Neural progenitor cell (in vitro differentiated cells): Measurements from ENCODE around the gene COTL1. TPM values are rescaled to one million over a fixed set of nuclear protein-coding genes. Genes with fewer than 3 reads are reported as not detected.
"Not testable (repeated sequence)": the region's sequence is repeated elsewhere in the genome, so short reads cannot be mapped to it uniquely, and the experiment has no call there.

ENCODE experiments used
- DNase-seq: peaks from one replicate; pipeline ENCODE4 v3.0.0-alpha.2; 2016; ENCODE audit warnings: low spot score
- H2AFZ ChIP-seq: fragments of 200-600 bp; sonication (generic); replicated peaks from 2 replicates; pipeline ENCODE4 v1.6.1; 2016; ENCODE audit warnings: antibody characterized with exemption
- H3F3A ChIP-seq: fragments of 200-600 bp; sonication (generic); 2 replicates; pipeline ENCODE4 v1.6.1; 2016; ENCODE audit warnings: antibody characterized with exemption, low read depth
- H3K27ac ChIP-seq: fragments of 200-600 bp; sonication (generic); 2 replicates; pipeline ENCODE4 v1.5.1; 2016; ENCODE audit warnings: mild to moderate bottlenecking
- H3K27me3 ChIP-seq: fragments of 200-600 bp; sonication (generic); 2 replicates; pipeline ENCODE4 v1.6.1; 2016; ENCODE audit warnings: mild to moderate bottlenecking, moderate library complexity
- H3K36me3 ChIP-seq: fragments of 200-600 bp; sonication (generic); 2 replicates; pipeline ENCODE4 v1.5.1; 2016
- H3K4me1 ChIP-seq: fragments of 200-600 bp; sonication (generic); 2 replicates; pipeline ENCODE4 v1.6.1; 2016; ENCODE audit warnings: mixed run types
- H3K4me2 ChIP-seq: fragments of 200-600 bp; sonication (generic); 2 replicates; pipeline ENCODE4 v1.6.1; 2016
- H3K4me3 ChIP-seq: fragments of 200-600 bp; sonication (generic); 2 replicates; pipeline ENCODE4 v1.5.1; 2016
- H3K79me2 ChIP-seq: fragments of 200-600 bp; sonication (generic); 2 replicates; pipeline ENCODE4 v1.6.1; 2016; ENCODE audit warnings: low read depth
- H3K9ac ChIP-seq: fragments of 200-600 bp; sonication (generic); 2 replicates; pipeline ENCODE4 v1.6.1; 2016
- H3K9me3 ChIP-seq: fragments of 200-600 bp; sonication (generic); 2 replicates; pipeline ENCODE4 v1.5.1; 2016; ENCODE audit warnings: low read depth
- H4K20me1 ChIP-seq: fragments of 200-600 bp; sonication (generic); 2 replicates; pipeline ENCODE4 v1.6.1; 2016; ENCODE audit warnings: low read depth
- H3K27ac Mint-ChIP-seq: 3 replicates; pipeline ENCODE4 v1.8.0; 2021; ENCODE audit warnings: mixed read lengths
- H3K27me3 Mint-ChIP-seq: 2 replicates; pipeline ENCODE4 v1.8.0; 2022; ENCODE audit warnings: low read depth, mild to moderate bottlenecking, inconsistent platforms, moderate library complexity, mixed read lengths; ENCODE audit not compliant: insufficient read depth
- H3K36me3 Mint-ChIP-seq: 3 replicates; pipeline ENCODE4 v1.8.0; 2021; ENCODE audit warnings: mixed read lengths
- H3K4me1 Mint-ChIP-seq: 3 replicates; pipeline ENCODE4 v1.8.0; 2021; ENCODE audit warnings: mixed read lengths
- H3K4me3 Mint-ChIP-seq: 3 replicates; pipeline ENCODE4 v1.8.0; 2021; ENCODE audit warnings: mild to moderate bottlenecking, moderate library complexity, mixed read lengths
- H3K9me3 Mint-ChIP-seq: 3 replicates; pipeline ENCODE4 v1.8.0; 2020; ENCODE audit warnings: mixed read lengths
- CTCF ChIP-seq: fragments of 200-600 bp; sonication (generic); IDR thresholded peaks from 2 replicates; pipeline ENCODE4 v1.5.1; 2017; ENCODE audit warnings: antibody characterized with exemption, mild to moderate bottlenecking
- EZH2 ChIP-seq: fragments of 200-600 bp; sonication (generic); IDR thresholded peaks from 2 replicates; pipeline ENCODE4 v1.6.1; 2017; ENCODE audit warnings: antibody characterized with exemption, mild to moderate bottlenecking, moderate library complexity
- EZH2phosphoT487 ChIP-seq: fragments of 200-600 bp; sonication (generic); IDR thresholded peaks from 2 replicates; pipeline ENCODE4 v1.6.1; 2017; ENCODE audit warnings: antibody characterized with exemption
- total RNA-seq: library from RNA; depleted of rRNA; stranded (reverse); fragments of >200 nt; gene quantifications from 2 replicates; pipeline ENCODE4 v1.2.3, GENCODE V29; 2015; ENCODE audit warnings: low replicate concordance

The COTL1 gene
- total RNA-seq, 1 donor from 2014 or later, result 46.9 TPM

GRCh38 chr16:84633622-84634021 is 15.7 kb upstream of the COTL1 start:
- no peak for TF ChIP-seq EZH2phosphoT487
- TF ChIP-seq CTCF, result no peak
- TF ChIP-seq EZH2, result no peak
- Histone ChIP-seq H3K4me1 (peaks cover 8% of the 10 kb centered on the region), H2AFZ (no peak overlapping the region), H3K9me3 (no peaks in the 10 kb centered on the region), H3K4me3 (no peak overlapping the region), H3K27me3 (no peaks in the 10 kb centered on the region), H3K9ac (no peak overlapping the region), H3K79me2 (no peaks in the 10 kb centered on the region), H4K20me1 (no peaks in the 10 kb centered on the region), H3K4me2 (no peak overlapping the region), H3F3A (no peaks in the 10 kb centered on the region), H3K27ac (no peak overlapping the region), H3K36me3 (no peaks in the 10 kb centered on the region)
- Mint-ChIP-seq H3K27me3 (peaks cover 13% of the 10 kb centered on the region), H3K4me1 (peaks cover 27% of the 10 kb centered on the region), H3K4me3 (no peak overlapping the region), H3K9me3 (no peaks in the 10 kb centered on the region), H3K27ac (no peak overlapping the region), H3K36me3 (no peaks in the 10 kb centered on the region)
- DNase-seq, result no peak

GRCh38 chr16:84632862-84633261 is 15.0 kb upstream of the COTL1 start:
- H3K9me3 ChIP-seq, H3K9me3 Mint-ChIP-seq, H3K27me3 ChIP-seq, H4K20me1 ChIP-seq, H3K36me3 Mint-ChIP-seq, H3K4me1 ChIP-seq, H2AFZ ChIP-seq, H3K4me2 ChIP-seq, H3K4me3 Mint-ChIP-seq, H3K9ac ChIP-seq, H3K4me3 ChIP-seq, H3K27ac ChIP-seq, H3K27ac Mint-ChIP-seq, DNase-seq, H3K79me2 ChIP-seq, H3K36me3 ChIP-seq, H3F3A ChIP-seq: not testable (repeated sequence)
- H3K27me3 Mint-ChIP-seq, result peaks cover 12% of the 10 kb centered on the region
- H3K4me1 Mint-ChIP-seq, result peaks cover 20% of the 10 kb centered on the region

- Histone ChIP-seq H3K27me3 (no peaks in the 10 kb centered on the region), H3K9ac (no peak overlapping the region), H3F3A (no peaks in the 10 kb centered on the region), H4K20me1 (no peaks in the 10 kb centered on the region), H3K27ac (no peak overlapping the region), H3K4me1 (peaks cover 8% of the 10 kb centered on the region), H2AFZ (no peak overlapping the region), H3K9me3 (no peaks in the 10 kb centered on the region), H3K36me3 (no peaks in the 10 kb centered on the region), H3K4me3 (no peak overlapping the region), H3K4me2 (no peak overlapping the region), H3K79me2 (no peaks in the 10 kb centered on the region)
- TF ChIP-seq EZH2phosphoT487 (no peak), EZH2 (no peak), CTCF (no peak)
- peaks cover 11% of the 10 kb centered on the region for H3K27me3 Mint-ChIP-seq
- peaks cover 10% of the 10 kb centered on the region for H3K4me1 Mint-ChIP-seq
- no peak overlapping the region for H3K27ac Mint-ChIP-seq
- no peaks in the 10 kb centered on the region for H3K9me3 Mint-ChIP-seq
- no peak overlapping the region for H3K4me3 Mint-ChIP-seq
- no peaks in the 10 kb centered on the region for H3K36me3 Mint-ChIP-seq
- no peak for DNase-seq
Observed at GRCh38 chr16:84631886-84632285, 14.0 kb upstream of the COTL1 start.

GRCh38 chr16:84631153-84631466 is 13.2 kb upstream of the COTL1 start:
- Histone ChIP-seq H3K4me2 (no peak overlapping the region), H3K79me2 (no peaks in the 10 kb centered on the region), H3K4me1 (peaks cover 8% of the 10 kb centered on the region), H3K9ac (no peak overlapping the region), H3K9me3 (no peaks in the 10 kb centered on the region), H3K27ac (no peak overlapping the region), H3K27me3 (no peaks in the 10 kb centered on the region), H2AFZ (no peak overlapping the region), H3K36me3 (no peaks in the 10 kb centered on the region), H4K20me1 (no peaks in the 10 kb centered on the region), H3F3A (no peaks in the 10 kb centered on the region), H3K4me3 (no peak overlapping the region)
- no peak for DNase-seq
- Mint-ChIP-seq H3K27me3 (peaks cover 9% of the 10 kb centered on the region), H3K27ac (no peak overlapping the region), H3K9me3 (no peaks in the 10 kb centered on the region), H3K36me3 (no peaks in the 10 kb centered on the region), H3K4me3 (no peak overlapping the region), H3K4me1 (peaks cover 9% of the 10 kb centered on the region)
- no peak for TF ChIP-seq EZH2
- TF ChIP-seq EZH2phosphoT487, result no peak
- TF ChIP-seq CTCF, result no peak
